Measurements from ENCODE around the gene VANGL1. TPM values are rescaled to one million over a fixed set of nuclear protein-coding genes. Genes with fewer than 3 reads are reported as not detected.

Gene VANGL1
- total RNA-seq, 1 donor from 2014 or later: 5.9 TPM

GRCh38 chr1:115655306-115655663, 13.5 kb downstream of the VANGL1 start:
- Histone ChIP-seq H3K27ac (replicated peaks) (peak overlapping the region; percentile 68), H3K36me3 (peaks cover 10% of the 10 kb centered on the region), H3K9me3 (replicated peaks) (no peaks in the 10 kb centered on the region), H3K4me1 (peaks cover 57% of the 10 kb centered on the region), H3K27me3 (ENCODE audit: low read depth) (no peaks in the 10 kb centered on the region), H3K4me3 (peak overlapping the region; percentile 13)
- DNase-seq: no peak
- no peak for TF ChIP-seq CTCF (IDR thresholded peaks at IDR 0.05; ENCODE audit: borderline replicate concordance)
- intact Hi-C loops (cut with micrococcal nuclease): no loop called here

GRCh38 chr1:115655916-115656315, 14.1 kb downstream of the VANGL1 start:
- no peak overlapping the region for H3K4me3 ChIP-seq
- DNase-seq: no peak
- H3K27ac ChIP-seq (replicated peaks): peak overlapping the region; percentile 68
- intact Hi-C loops (cut with micrococcal nuclease): no loop called here
- no peak for TF ChIP-seq CTCF (IDR thresholded peaks at IDR 0.05; ENCODE audit: borderline replicate concordance)
- peaks cover 54% of the 10 kb centered on the region for H3K4me1 ChIP-seq
- peaks cover 15% of the 10 kb centered on the region for H3K36me3 ChIP-seq
- H3K9me3 ChIP-seq (replicated peaks): no peaks in the 10 kb centered on the region
- H3K27me3 ChIP-seq (ENCODE audit: low read depth): no peaks in the 10 kb centered on the region

- no peak for TF ChIP-seq CTCF (IDR thresholded peaks at IDR 0.05; ENCODE audit: borderline replicate concordance)
- Histone ChIP-seq H3K9me3 (replicated peaks) (no peaks in the 10 kb centered on the region), H3K27me3 (ENCODE audit: low read depth) (no peaks in the 10 kb centered on the region), H3K4me1 (peaks cover 54% of the 10 kb centered on the region), H3K27ac (replicated peaks) (peak overlapping the region; percentile 68), H3K36me3 (peaks cover 16% of the 10 kb centered on the region), H3K4me3 (no peak overlapping the region)
- intact Hi-C loops (cut with micrococcal nuclease): no loop called here
- no peak for DNase-seq
Measured at GRCh38 chr1:115656461-115657077, 14.8 kb downstream of the VANGL1 start.

GRCh38 chr1:115658646-115659045, 16.9 kb downstream of the VANGL1 start:
- no peak overlapping the region for H3K27ac ChIP-seq (replicated peaks)
- no peaks in the 10 kb centered on the region for H3K27me3 ChIP-seq (ENCODE audit: low read depth)
- no peak overlapping the region for H3K4me3 ChIP-seq
- H3K36me3 ChIP-seq: peaks cover 16% of the 10 kb centered on the region
- intact Hi-C loops (cut with micrococcal nuclease): no loop called here
- DNase-seq: no peak
- no peaks in the 10 kb centered on the region for H3K9me3 ChIP-seq (replicated peaks)
- peaks cover 46% of the 10 kb centered on the region for H3K4me1 ChIP-seq
- TF ChIP-seq CTCF (IDR thresholded peaks at IDR 0.05; ENCODE audit: borderline replicate concordance): no peak

GRCh38 chr1:115660151-115660550, 18.4 kb downstream of the VANGL1 start:
- H3K4me1 ChIP-seq: peaks cover 35% of the 10 kb centered on the region
- intact Hi-C loops (cut with micrococcal nuclease): no loop called here
- DNase-seq: no peak
- H3K27me3 ChIP-seq (ENCODE audit: low read depth): no peaks in the 10 kb centered on the region
- no peak overlapping the region for H3K4me3 ChIP-seq
- no peaks in the 10 kb centered on the region for H3K9me3 ChIP-seq (replicated peaks)
- no peak for TF ChIP-seq CTCF (IDR thresholded peaks at IDR 0.05; ENCODE audit: borderline replicate concordance)
- H3K36me3 ChIP-seq: peaks cover 31% of the 10 kb centered on the region
- H3K27ac ChIP-seq (replicated peaks): no peak overlapping the region

Measured in left ventricle myocardium inferior (tissue), 1 donor.